GM12872 (cell line): ENCODE data around the gene SOS1.

Experiments used
- CTCF ChIP-seq: IDR thresholded peaks from 3 replicates; pipeline ENCODE4 v1.5.1; 2011; ENCODE audit warnings: low read depth, mild to moderate bottlenecking, low read length, moderate library complexity; ENCODE audit not compliant: insufficient read depth

The SOS1 gene

GRCh38 chr2:39120771-39121522 lies at the start of gene SOS1:
Gene SOS1 (minus strand): TSS chr2:39121051. CDS start chr2:39120422, 629 bp downstream.
- TF ChIP-seq CTCF = no peak

GRCh38 chr2:39164089-39164488 lies 43.2 kb upstream of the SOS1 start:
- no peak for TF ChIP-seq CTCF

GRCh38 chr2:39160982-39161381 lies 40.1 kb upstream of the SOS1 start:
- no peak for TF ChIP-seq CTCF

GRCh38 chr2:39159283-39159682 lies 38.4 kb upstream of the SOS1 start:
- TF ChIP-seq CTCF = no peak

- TF ChIP-seq CTCF = no peak
Measured at GRCh38 chr2:39158351-39158750, 37.5 kb upstream of the SOS1 start.

- no peak for TF ChIP-seq CTCF
Measured at GRCh38 chr2:39156846-39157245, 36.0 kb upstream of the SOS1 start.

GRCh38 chr2:39156107-39156506 lies 35.3 kb upstream of the SOS1 start:
- no peak for TF ChIP-seq CTCF
